SK-N-SH (cell line): Measurements from ENCODE around the gene TMEM209.

Experiments used
- MXI1 ChIP-seq: IDR thresholded peaks from 2 replicates; pipeline ENCODE4 v1.6.1; 2012; ENCODE audit warnings: mild to moderate bottlenecking, low read depth, low read length, improper control_type of control experiment
- RAD21 ChIP-seq: IDR thresholded peaks from 2 replicates; pipeline ENCODE4 v1.6.1; 2012; ENCODE audit warnings: mild to moderate bottlenecking, low read length
- TF ChIP-seq, protein P1 (sequence below): fragments of 200-600 bp; sonication (generic); IDR thresholded peaks from 2 replicates; pipeline ENCODE4 v1.6.1; 2017; ENCODE audit warnings: antibody characterized with exemption, mild to moderate bottlenecking, moderate library complexity

GRCh38 chr7:130210181-130210935 is 5.2 kb upstream of the TMEM209 start:
- TF ChIP-seq, protein P1, sequence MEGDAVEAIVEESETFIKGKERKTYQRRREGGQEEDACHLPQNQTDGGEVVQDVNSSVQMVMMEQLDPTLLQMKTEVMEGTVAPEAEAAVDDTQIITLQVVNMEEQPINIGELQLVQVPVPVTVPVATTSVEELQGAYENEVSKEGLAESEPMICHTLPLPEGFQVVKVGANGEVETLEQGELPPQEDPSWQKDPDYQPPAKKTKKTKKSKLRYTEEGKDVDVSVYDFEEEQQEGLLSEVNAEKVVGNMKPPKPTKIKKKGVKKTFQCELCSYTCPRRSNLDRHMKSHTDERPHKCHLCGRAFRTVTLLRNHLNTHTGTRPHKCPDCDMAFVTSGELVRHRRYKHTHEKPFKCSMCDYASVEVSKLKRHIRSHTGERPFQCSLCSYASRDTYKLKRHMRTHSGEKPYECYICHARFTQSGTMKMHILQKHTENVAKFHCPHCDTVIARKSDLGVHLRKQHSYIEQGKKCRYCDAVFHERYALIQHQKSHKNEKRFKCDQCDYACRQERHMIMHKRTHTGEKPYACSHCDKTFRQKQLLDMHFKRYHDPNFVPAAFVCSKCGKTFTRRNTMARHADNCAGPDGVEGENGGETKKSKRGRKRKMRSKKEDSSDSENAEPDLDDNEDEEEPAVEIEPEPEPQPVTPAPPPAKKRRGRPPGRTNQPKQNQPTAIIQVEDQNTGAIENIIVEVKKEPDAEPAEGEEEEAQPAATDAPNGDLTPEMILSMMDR, result no peak
- TF ChIP-seq MXI1 (no peak), RAD21 (no peak)
